Measurements from ENCODE around the gene KCNJ2.
A peak's percentile ranks its signal among the peaks of the same experiment; 100 is the strongest.

The KCNJ2 gene

DNA sequence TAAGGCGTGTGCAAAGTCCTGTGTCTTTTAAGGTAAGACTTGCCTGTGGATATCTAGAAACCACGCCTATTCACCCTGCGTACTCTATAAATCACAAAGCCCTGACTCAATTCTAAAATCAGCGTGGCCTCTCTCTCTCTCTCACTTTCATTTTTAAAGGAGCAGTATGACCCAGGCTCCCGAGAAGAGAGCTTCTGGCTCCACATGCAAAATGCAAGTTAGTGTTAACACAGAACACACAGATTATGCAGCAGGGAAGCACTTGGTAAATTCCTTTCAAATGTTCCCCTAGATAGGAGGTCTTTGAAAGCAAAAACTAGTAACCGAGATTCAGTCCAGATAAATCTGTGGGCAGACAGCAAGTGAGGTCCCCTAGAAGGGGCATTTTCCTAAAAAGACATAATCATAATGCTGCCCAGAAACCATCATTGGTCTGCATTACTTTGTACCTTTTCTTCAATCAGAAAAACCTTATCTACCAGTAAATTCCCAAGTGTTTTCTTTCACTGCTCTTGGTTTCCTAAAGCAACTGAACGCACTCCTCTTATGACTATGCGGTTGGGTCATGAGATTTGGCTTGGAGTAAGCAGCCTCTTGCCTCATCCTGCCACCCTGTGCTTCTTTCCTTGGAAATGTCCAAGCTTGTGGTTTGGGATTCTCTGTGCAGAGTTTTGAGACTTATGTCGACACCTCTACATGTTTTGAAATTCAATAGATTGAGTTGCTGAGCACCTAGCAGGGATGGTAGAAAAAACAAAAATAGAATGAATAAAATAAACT is 31.7 kb upstream of the KCNJ2 start:
- no peak for TF ChIP-seq CTCF (IDR thresholded peaks at IDR 0.05; ENCODE audit: control insufficient read depth, extremely low read depth, insufficient read depth)
- DNase-seq (ENCODE audit: low read depth), result peak; percentile 52
- H3K4me3 ChIP-seq (ENCODE audit: low read depth, low read length), result peak overlapping the region; percentile 5; the same call in 1 of the 2 replicates

- no peak for DNase-seq (ENCODE audit: low read depth)
- no peak for TF ChIP-seq CTCF (IDR thresholded peaks at IDR 0.05; ENCODE audit: control insufficient read depth, extremely low read depth, insufficient read depth)
- H3K4me3 ChIP-seq (ENCODE audit: low read depth, low read length), result no peak overlapping the region
Observed at GRCh38 chr17:70138291-70138865, 31.0 kb upstream of the KCNJ2 start.

- peak; percentile 17 for DNase-seq (ENCODE audit: low read depth)
- TF ChIP-seq CTCF (IDR thresholded peaks at IDR 0.05; ENCODE audit: control insufficient read depth, extremely low read depth, insufficient read depth), result no peak
- no peak overlapping the region for H3K4me3 ChIP-seq (ENCODE audit: low read depth, low read length)
Observed at GRCh38 chr17:70139449-70139993, 29.8 kb upstream of the KCNJ2 start.

GRCh38 chr17:70144260-70144846 is 25.0 kb upstream of the KCNJ2 start:
- H3K4me3 ChIP-seq (ENCODE audit: low read depth, low read length), result no peak overlapping the region
- peak; percentile 62 for TF ChIP-seq CTCF (IDR thresholded peaks at IDR 0.05; ENCODE audit: control insufficient read depth, extremely low read depth, insufficient read depth)
- no peak for DNase-seq (ENCODE audit: low read depth)

- TF ChIP-seq CTCF (IDR thresholded peaks at IDR 0.05; ENCODE audit: control insufficient read depth, extremely low read depth, insufficient read depth), result no peak
- H3K4me3 ChIP-seq (ENCODE audit: low read depth, low read length), result no peak overlapping the region
- DNase-seq (ENCODE audit: low read depth), result no peak
Observed at GRCh38 chr17:70153210-70153609, 16.1 kb upstream of the KCNJ2 start.

- DNase-seq (ENCODE audit: low read depth), result no peak
- no peak for TF ChIP-seq CTCF (IDR thresholded peaks at IDR 0.05; ENCODE audit: control insufficient read depth, extremely low read depth, insufficient read depth)
- H3K4me3 ChIP-seq (ENCODE audit: low read depth, low read length), result no peak overlapping the region
Observed at GRCh38 chr17:70157151-70157550, 12.2 kb upstream of the KCNJ2 start.

Data from LNCaP clone FGC (cell line).